Stimulated activated CD8-positive, alpha-beta memory T cell treated with anti-CD3 and anti-CD28 coated beads, Interleukin-15, amount 100 ng/mL, for 48 hours (primary cell): ENCODE measurements around the gene EFCAB8.
A peak's percentile ranks its signal among the peaks of the same experiment; 100 is the strongest.

ENCODE experiments used
- DNase-seq, 2 donors: peaks; one replicate each; pipeline ENCODE4 v3.0.0-alpha.2; 2020; ENCODE audit warnings: low read depth in 2 of 2

EFCAB8 gene, protein sequence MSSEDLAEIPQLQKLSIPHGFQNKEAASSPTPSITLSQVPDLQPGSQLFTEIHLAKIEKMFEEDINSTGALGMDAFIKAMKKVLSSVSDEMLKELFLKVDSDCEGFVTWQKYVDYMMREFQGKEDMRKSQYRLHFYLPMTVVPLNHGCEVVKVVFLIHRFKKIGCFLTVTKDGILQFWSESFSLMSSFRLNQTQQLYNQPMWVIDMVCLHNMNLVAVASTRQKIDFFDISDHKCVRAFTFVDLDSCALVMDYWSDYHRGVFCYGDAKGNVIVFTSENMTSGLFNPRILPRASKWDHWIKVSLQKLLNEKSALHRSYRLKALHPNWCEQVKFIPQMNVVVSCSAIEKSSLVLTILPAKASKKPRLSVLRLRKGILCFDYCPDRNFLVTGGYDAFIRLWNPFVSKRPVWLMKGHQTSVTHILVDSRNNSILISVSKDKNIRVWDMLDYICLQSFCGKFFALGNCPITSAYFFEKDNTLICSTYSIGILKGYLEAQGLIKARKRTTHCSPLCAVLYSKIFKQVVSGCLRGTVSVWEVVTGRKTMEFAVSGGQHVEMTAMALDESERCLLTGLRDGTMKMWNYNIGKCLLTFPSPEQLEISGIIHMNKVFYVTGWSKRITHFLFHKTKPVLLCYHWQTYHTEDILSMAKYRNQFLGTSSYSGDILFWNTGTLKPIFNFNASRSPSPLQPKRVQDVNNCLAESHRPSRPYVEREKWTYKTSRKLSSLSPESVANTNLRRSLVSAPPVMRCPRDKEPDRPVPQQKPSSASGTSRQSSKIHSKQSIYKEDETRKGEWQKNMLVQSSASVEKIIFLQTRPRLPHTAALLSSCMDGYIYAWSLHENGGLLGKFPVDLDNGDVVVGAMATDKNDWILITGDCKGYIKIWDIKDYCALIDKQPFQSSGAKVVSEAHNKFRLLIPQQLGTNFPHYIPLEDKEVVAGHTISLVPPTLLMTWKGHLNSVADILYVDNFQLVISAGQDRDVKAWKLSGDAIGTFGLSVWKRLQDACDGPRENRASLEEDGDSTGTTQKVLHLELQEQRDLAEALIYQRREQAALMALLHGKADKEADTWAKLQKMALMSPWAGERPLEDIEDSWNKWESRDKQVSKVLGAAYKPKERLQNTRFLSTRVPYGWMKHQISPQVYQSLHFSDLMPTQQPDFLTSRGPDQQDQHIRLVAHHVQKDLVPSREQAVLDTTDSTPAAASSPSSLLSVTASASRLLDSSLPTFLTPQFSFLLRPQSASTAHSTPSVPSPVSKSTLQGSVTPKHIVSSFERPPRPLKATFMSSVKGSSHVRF

DNA sequence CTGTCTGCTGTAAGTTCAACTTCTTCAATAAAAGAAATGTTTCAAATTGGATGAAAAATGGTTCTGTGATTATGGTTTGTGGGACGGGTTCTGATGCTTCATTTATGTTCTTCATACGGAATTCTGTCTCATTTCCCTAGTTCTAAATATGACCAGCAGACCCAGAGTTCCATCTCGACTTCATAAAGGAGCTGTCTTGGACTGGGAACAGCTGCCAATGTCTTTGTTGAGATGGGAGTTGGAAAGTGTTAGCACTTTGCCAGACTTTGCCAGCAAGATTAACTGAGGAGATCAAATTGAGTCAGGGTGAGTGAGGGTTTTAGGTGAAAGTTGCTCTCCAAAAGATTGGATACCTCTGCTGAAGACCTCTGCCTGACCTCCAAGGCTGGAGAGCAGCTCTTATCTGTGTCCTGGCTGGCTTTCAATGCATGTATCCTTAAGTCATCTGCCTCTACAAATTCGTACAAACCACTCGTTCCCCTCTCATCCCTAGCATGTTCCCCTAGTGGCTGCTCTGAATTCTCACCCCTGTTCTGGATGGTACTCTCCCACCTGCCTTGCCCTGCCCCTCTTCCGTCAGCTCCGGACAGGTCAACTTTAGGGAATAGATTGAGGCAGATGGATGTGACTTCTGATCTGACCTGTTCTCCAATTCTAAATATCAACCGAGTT, at the start of gene EFCAB8:
Gene EFCAB8 (plus strand): TSS at position 223 of the 672 bp plus-strand sequence. CDS start 4,870 bp downstream, outside the sequence.
- no peak for DNase-seq

DNA sequence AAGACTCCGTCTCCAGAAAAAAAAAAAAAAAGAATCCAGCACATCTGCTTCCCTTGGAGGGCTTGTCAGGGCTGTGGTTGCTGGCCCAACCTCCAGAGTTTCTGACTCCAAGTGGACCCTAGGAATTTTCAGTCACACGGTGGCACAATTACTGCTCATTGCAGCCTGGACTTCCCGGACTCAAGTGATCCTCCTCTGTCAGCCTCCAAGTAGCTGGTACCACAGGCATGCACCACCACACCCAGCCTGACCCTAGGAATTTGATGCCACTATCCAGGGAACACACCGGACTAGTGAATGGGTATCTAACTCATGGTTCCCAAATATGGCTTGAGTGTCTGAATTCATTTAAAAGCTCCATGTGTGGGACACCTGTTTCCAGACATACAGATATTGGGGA, 48.8 kb upstream of the EFCAB8 start:
- DNase-seq, result no peak

DNA sequence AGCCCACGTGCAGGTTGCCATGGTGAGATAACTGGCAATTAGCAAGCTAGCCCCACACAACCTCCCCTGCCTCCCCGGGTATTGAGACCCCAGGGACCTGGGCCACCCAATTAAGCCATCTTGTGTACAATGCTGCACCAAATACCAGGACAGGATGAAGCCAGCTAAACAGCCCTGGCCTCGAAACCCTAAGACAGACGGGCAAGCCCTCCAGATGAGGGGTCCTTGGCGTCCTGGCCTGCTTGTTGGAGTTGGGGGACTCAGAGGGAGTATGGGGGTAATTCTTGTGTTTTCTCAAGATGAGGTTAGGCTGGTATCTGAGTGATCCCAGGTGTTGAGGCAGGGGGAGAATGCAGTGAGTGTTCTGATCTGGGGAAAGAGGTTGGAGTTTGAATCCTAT, 47.8 kb upstream of the EFCAB8 start:
- no peak for DNase-seq

DNA sequence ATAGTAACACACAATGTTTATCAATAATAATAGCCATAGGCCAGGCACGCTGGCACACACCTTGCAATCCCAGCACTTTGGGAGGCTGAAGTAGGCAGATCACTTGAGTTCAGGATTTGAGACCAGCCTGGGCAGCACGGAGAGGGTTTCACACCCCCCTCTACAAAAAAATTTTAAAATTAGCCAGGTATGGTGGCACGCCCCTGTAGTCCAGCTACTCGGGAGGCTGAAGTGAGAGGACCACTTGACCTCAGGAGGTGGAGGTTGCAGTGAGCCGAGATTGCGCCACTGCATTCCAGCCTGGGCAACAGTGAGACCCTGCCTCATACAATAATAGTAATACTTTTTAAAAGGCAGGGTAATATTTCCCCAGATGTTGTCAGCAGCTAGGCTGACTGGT, 46.8 kb upstream of the EFCAB8 start:
- no peak for DNase-seq

DNA sequence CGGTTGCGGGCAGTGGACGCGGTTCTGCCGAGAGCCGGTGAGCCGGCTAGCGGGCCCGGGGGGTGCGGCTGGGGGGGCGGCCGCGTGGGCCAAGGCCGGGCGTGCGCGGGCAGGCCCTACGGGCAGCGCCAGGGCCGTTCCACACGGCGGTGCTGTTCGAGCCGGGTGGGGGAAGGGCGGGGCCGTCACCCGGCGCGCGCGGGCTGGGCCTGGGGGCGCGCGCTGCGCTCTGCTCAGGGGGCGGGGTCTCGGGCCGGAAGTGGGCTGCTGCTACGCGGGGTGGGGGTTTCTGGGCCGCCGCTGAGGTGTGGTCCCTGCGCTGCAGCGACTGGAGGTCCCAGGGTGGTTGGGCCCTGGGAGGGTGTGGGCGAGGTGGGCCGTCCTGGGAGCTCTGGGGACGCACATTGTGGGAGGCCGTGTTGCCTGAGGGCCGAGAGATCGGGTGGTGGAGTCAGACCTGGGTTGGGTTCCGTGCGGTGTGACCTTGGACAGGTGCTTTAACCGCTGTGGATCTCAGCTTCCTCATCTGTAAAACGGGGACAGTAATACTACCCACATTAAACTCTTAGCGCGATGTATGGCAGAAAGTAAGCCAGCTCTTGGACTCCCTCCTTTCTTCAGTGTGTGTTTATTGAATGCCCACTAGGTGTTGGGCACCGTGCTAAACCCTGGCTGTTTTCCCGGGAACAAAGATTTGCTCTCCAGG, 38.6 kb upstream of the EFCAB8 start:
- peak; percentile 62 to 80 for DNase-seq

DNA sequence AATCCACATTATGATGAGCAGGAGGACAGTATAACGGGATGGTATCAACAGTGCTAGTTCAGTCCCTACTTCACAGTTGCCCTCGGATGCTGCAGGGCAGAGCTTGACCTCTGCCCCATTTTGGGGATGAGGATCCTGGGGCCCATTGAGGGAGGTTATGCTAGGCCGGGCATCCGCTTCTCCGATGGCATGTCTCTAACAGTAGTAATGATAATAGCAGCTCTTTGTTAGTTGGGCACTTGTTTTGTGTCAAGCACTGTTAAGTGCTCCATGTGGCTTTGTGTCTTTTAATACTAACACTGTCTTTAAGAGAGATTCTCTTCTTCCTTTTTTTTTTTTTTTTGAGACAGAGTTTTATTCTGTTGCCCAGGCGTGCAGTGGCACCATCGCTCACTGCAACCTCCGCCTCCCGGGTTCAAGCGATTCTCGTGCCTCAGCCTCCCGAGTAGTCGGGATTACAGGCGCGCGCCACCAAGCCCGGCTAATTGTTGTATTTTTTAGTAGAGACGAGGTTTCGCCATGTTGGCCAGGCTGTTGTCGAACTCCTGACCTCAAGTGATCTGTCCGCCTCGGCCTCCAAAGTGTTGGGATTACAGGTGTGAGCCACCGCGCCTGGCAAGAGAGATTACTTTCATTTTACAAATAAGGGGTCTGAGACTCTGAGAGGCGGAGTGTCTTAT, 37.9 kb upstream of the EFCAB8 start:
- DNase-seq, result no peak

DNA sequence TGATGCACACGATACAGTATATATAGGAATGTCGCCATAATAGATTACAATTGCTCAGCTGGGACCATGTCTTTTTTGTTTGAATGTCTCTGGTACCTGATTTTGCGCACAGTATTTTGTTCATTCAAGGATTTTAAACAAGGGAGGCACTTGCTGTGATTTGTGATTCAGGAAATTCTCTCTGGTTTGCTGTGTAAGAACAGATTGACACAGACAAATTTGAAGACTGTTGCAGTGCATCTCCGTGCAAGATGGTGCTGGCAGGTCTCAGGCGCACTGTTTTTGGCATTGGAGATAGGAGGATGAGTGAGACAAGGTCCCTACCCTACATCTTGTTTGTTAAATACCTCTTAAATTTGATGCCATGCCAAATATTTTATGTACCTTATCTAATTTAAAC, 36.5 kb upstream of the EFCAB8 start:
- no peak for DNase-seq

DNA sequence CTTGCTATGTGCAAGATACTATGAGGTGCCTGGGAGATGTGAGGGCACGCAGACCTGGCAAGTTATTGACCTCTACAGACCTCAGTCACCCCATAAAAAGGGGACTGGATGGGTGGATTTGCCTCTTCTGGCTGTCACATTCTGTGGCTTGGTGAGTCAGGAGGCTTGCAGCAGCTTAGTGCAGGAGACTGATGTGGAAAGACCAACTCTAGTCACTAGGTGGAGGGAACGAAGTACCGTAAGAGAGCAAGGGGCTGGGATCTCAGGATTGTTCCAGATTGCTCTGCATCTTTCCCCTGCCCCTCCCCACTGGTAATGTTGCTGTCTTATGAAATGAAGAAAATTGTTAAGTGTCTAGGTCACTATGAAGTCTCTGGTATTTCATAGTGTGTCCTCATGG, 35.6 kb upstream of the EFCAB8 start:
- peak in 1 of 2 donors; percentile 28 for DNase-seq

DNA sequence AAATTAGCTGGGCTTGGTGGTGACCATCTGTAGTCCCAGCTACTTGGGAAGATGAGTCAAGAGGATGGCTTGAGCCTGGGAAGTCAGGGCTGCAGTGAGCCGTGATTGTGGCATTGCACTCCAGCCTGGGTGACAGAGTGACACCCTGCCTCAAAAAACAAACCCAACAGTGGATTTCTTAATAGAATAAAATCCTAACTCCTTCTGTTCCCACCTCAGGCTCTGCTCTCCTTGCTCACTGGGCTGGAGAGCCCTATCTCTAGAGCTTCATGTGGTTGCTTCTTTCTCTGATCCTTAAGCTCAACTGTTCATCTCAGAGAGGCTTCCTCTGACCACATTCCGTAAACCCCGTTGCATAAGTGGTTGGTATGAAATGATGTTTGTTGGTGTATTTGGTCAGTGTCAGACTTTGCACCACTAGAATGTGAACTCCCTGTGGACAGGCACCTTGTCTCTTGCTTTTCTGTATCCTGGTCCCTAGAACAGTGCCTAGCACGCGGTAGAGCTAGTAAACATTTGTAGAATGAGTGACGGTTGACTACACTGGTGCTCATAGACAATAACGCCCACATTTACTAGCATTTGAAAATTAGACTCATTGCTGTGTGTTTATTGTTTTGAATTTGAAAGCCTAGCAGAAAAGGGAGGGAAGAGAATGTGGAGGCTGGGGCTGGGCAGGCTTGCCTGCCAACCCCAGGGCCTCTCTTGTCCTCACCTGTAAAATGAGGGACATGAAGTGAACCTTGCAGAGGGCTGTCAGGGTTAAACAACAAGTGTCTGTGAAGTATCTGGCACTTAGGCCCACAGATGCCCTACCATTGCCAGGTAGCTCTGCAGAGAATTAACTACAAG, 34.8 kb upstream of the EFCAB8 start:
- DNase-seq, result no peak

DNA sequence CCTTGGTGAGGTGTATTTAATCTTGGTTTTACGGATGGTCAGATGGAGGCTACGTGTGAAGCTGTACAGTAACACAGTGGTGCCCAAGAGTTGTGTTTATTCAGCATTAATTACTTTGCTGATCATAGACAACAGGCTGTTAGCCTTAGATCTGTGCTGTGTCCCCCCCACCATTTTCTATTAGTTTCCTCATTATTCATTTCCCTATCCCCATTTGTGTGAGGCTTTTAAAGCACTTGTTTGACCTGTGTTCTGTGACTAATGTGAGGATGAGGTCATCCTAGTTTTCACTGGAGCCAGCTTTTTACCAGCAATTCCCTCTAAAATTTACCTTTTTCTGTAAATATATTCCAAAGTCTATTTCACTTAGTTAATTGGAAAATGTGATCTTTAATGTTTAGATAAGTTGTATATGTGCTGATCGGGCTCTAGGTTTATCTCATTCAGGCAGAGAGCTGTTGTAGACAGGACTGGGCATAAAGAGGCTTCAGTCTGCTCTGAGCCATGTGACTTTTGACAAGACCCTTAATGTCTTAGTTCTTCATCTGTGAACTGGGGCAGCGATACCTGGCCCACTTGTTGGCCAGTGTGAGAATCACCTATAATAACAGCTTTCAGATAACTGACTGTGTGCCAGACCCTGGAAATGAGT, 30.6 kb upstream of the EFCAB8 start:
- no peak for DNase-seq

DNA sequence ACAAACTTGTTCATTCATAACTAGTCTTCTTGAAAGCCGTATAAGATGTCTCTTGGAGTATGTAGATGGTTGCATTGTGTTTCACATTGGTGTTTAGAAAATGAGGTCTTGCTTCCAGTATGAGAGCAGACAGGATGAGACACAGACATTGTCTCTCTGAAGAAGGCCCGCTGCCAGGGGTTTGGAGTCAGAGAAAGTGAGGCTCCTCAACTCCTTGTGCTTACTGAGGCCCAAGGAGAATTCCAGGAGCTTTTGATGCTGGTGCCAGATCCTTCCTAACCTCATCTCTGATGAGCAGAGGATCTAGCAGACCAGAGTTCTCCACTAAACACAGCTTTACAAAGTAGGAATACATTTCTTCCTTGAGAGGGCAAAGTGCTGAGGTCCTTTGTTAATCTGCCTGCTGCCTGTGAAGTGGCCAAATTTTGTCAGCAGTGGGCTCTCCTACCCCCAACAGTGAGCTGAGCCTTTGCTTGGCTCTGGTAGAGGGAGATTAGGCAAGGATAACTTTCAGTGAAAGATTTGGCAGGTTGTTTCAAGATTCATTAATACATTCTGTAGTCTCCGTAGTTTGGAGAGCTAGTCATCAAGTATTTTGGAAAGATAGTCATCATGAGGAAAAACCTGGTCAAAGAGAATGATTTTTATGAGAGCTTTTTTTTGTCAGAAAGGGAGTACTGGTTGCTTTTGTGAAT, 29.3 kb upstream of the EFCAB8 start:
- no peak for DNase-seq

DNA sequence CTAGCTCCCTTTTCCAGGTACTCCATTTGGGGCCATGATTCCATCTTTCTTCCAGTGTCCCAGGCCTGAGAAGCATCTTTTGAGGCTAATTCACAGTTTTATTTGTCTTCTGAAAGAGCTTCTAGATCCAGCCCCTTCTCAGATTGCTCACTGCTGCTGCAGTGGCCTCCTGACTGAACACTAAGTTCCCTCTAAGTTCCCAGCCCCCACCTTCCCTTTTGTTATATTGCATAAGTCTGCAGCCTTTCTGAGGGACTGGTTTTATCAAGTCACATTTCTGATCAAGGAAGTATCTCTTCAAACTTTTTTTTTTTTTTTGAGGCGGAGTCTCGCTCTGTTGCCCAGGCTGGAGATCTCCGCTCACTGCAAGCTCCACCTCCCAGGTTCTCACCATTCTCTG, 28.3 kb upstream of the EFCAB8 start:
- no peak for DNase-seq

DNA sequence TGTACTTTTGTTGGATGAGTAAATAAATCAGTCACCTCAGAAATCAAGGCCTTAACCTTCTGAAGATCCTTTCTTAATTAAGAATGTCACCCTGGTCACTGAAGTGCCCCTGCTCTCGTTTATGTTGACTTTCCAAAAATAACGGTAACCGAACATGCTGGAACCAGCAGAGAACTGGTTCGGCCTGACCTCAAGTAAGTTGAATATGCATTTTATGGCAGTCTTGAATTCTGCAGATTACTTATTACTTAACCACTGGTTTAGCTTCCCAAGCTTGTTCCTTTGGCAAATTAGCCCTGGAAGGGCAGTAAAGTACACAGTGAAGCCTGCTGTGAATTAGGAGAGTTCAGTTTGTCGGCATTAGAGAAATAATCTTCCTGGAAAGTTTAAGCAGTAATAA, 26.7 kb upstream of the EFCAB8 start:
- no peak for DNase-seq

DNA sequence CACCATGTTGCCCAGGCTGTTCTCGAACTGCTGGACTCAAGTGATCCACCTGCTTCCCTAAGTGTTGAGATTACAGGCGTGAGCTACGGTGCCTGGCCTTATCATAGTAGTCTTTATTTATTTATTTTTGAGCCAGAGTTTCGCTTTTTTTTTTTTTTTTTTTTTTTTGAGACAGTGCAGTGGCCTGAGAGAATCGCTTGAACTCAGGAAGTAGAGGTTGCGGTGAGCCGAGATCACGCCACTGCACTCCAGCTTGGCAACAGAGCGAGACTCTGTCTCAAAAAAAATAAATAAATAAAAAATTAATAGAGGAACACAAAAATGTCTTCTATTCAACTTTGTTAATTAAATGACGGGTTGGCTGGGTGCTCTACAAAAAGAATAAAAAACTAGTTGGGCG, 26.1 kb upstream of the EFCAB8 start:
- no peak for DNase-seq

DNA sequence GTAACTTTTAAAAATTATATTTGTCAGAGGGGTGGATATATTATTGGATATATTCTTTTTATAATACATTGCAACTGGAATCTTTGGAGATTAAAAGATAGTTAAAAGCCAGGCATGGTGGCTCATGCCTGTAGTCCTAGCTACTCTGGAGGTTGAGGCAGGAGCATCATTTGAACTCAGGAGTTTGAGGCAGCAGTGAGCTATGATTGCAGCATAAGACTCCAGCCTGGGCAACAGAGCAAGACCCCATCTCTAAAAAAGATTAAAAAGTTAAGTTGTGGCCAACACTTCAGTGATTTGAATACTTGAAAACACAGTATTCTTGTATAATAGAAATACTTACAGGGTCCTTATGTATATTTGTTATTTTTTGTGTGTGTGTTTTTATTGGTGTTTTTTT, 23.8 kb upstream of the EFCAB8 start:
- no peak for DNase-seq

DNA sequence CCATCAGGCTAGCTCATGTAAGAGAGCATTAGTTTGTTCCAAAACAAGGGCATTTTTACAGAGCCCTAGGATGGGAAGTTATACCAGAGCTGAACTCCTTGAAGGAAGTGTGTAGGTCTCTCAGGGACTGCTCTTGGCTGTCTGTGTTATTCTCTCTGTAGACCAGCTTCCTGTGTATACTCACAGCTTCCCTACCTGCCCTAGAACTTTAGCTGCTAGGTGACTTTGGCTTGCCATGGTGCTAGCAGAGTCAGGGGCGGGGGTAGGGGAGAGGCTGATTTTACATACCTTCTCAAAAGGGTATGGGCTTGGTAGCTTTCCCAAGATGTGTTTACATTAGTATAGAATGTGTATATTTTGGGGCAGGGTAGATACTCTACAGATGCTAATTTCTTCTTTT, 21.6 kb upstream of the EFCAB8 start:
- DNase-seq, result no peak

DNA sequence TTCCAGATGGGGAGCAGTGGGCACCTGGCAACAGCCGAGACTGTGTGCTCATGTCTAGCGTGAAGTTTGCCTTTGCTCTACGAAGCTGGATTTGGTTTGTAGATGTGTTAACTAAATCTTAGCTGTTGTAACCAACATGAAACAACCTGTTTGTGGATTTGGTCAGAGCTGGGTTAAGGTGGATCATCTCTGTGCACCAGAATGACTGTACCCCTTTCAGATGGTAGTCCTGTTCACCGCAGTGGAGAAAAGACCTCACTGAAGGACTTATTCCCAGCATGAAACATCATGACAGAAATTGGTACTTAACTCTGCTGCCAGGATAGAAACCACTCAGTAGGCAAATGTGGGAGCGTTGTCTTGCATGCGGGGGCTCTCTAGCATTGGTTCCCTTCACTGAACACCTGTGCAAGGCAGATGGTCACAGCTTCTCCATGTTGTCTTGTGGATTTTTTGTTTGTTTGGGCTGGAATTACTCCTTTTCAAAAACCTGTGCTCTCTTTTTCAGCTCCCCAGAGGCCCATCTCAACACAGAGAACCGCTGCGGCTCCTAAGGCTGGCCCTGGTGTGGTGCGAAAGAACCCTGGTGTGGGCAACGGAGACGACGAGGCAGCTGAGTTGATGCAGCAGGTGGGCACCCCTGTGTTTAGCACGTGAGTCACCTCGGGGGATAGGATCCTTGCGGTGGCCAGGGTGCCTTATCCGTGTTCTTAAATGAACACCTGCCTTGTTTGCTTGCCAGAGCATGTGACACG, 19.3 kb upstream of the EFCAB8 start:
- DNase-seq, result no peak

DNA sequence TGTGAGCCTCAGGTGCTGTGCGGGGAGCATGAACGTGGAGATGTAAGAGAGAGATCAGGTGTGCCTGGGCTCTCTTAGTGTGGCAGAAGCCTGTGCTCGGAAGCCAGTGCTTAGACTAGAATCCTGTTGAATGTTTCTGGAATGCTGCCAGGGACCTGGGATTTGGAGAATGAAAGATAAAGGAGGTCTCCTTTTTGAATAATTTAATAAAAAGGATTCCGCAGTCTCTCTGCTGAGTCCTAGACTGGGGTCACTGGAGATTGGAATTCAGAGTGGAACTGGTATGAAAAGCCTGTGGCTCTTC, 18.8 kb upstream of the EFCAB8 start:
- DNase-seq, result no peak
